ENCODE data around the gene MAGI3.

DNA sequence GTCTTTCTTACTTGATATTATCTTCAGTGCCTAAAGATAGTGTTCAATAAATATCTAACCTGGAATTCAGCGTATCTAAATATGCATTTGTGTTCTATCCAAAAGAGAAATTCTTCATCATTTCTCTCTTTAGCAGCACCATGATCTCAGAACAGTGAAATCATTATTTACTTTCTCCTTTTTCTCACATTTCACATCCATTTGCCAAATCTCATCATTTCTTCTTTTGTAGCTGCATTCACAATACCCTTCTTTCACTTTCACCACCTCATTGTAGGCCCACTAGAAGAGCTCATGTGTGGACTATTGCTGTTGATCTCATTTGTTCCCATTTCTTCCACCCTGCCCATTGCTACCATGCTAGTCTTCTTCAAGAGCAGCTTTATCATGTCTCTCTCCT is 191.0 kb downstream of the MAGI3 start:
- TF ChIP-seq SIN3A (IDR thresholded peaks at IDR 0.05; ENCODE audit: borderline replicate concordance, insufficient read depth, low read length) (no peak), POLR2AphosphoS5 (IDR thresholded peaks at IDR 0.05; ENCODE audit: low read depth, low read length) (no peak)
- TF ChIP-seq, protein P1, sequence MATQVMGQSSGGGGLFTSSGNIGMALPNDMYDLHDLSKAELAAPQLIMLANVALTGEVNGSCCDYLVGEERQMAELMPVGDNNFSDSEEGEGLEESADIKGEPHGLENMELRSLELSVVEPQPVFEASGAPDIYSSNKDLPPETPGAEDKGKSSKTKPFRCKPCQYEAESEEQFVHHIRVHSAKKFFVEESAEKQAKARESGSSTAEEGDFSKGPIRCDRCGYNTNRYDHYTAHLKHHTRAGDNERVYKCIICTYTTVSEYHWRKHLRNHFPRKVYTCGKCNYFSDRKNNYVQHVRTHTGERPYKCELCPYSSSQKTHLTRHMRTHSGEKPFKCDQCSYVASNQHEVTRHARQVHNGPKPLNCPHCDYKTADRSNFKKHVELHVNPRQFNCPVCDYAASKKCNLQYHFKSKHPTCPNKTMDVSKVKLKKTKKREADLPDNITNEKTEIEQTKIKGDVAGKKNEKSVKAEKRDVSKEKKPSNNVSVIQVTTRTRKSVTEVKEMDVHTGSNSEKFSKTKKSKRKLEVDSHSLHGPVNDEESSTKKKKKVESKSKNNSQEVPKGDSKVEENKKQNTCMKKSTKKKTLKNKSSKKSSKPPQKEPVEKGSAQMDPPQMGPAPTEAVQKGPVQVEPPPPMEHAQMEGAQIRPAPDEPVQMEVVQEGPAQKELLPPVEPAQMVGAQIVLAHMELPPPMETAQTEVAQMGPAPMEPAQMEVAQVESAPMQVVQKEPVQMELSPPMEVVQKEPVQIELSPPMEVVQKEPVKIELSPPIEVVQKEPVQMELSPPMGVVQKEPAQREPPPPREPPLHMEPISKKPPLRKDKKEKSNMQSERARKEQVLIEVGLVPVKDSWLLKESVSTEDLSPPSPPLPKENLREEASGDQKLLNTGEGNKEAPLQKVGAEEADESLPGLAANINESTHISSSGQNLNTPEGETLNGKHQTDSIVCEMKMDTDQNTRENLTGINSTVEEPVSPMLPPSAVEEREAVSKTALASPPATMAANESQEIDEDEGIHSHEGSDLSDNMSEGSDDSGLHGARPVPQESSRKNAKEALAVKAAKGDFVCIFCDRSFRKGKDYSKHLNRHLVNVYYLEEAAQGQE (IDR thresholded peaks at IDR 0.05; ENCODE audit: insufficient read depth in 1 of 2, low read depth in 2 of 2, low read length in 2 of 2) = no peak

Data from PFSK-1 (cell line).